ENCODE results near the gene DAW1.
"Not testable (repeated sequence)": the region's sequence is repeated elsewhere in the genome, so short reads cannot be mapped to it uniquely, and the experiment has no call there.

DAW1 gene

GRCh38 chr2:227839339-227840129 lies 31.9 kb upstream of the DAW1 start:
- H3K27me3 ChIP-seq (ENCODE audit: control insufficient read depth, insufficient read depth, low read length); H3K36me3 ChIP-seq (ENCODE audit: insufficient read depth, low read length); H3K9me3 ChIP-seq (replicated peaks; ENCODE audit: low read length); H3K4me2 ChIP-seq (ENCODE audit: low read length); H3K9ac ChIP-seq (ENCODE audit: low read depth, low read length); H3K4me1 ChIP-seq (ENCODE audit: control insufficient read depth, insufficient read depth, low read length); H3K4me3 ChIP-seq (ENCODE audit: low read length): not testable (repeated sequence)

GRCh38 chr2:227846831-227847230 lies 24.6 kb upstream of the DAW1 start:
- Histone ChIP-seq H3K4me3 (ENCODE audit: low read length) (no peak overlapping the region), H3K36me3 (ENCODE audit: insufficient read depth, low read length) (no peaks in the 10 kb centered on the region), H3K9me3 (replicated peaks; ENCODE audit: low read length) (no peaks in the 10 kb centered on the region), H3K9ac (ENCODE audit: low read depth, low read length) (no peak overlapping the region), H3K4me1 (ENCODE audit: control insufficient read depth, insufficient read depth, low read length) (peaks cover 21% of the 10 kb centered on the region), H3K4me2 (ENCODE audit: low read length) (no peak overlapping the region), H3K27me3 (ENCODE audit: control insufficient read depth, insufficient read depth, low read length) (no peaks in the 10 kb centered on the region)

- Histone ChIP-seq H3K27me3 (ENCODE audit: control insufficient read depth, insufficient read depth, low read length) (no peaks in the 10 kb centered on the region), H3K4me1 (ENCODE audit: control insufficient read depth, insufficient read depth, low read length) (peaks cover 30% of the 10 kb centered on the region), H3K9ac (ENCODE audit: low read depth, low read length) (no peak overlapping the region), H3K4me3 (ENCODE audit: low read length) (no peak overlapping the region), H3K9me3 (replicated peaks; ENCODE audit: low read length) (no peaks in the 10 kb centered on the region), H3K36me3 (ENCODE audit: insufficient read depth, low read length) (no peaks in the 10 kb centered on the region), H3K4me2 (ENCODE audit: low read length) (no peak overlapping the region)
These were observed 23.3 kb upstream of the DAW1 start for GRCh38 chr2:227848146-227848545.

- H3K9ac ChIP-seq (ENCODE audit: low read depth, low read length): no peak overlapping the region
- no peak overlapping the region for H3K4me2 ChIP-seq (ENCODE audit: low read length)
- no peaks in the 10 kb centered on the region for H3K9me3 ChIP-seq (replicated peaks; ENCODE audit: low read length)
- H3K4me1 ChIP-seq (ENCODE audit: control insufficient read depth, insufficient read depth, low read length): peaks cover 34% of the 10 kb centered on the region
- H3K36me3 ChIP-seq (ENCODE audit: insufficient read depth, low read length): no peaks in the 10 kb centered on the region
- H3K27me3 ChIP-seq (ENCODE audit: control insufficient read depth, insufficient read depth, low read length): no peaks in the 10 kb centered on the region
- no peak overlapping the region for H3K4me3 ChIP-seq (ENCODE audit: low read length)
These were observed 22.8 kb upstream of the DAW1 start for GRCh38 chr2:227848586-227848985.

- Histone ChIP-seq H3K4me3 (ENCODE audit: low read length) (no peak overlapping the region), H3K4me1 (ENCODE audit: control insufficient read depth, insufficient read depth, low read length) (peaks cover 43% of the 10 kb centered on the region), H3K27me3 (ENCODE audit: control insufficient read depth, insufficient read depth, low read length) (no peaks in the 10 kb centered on the region), H3K4me2 (ENCODE audit: low read length) (peak overlapping the region; percentile 42), H3K9me3 (replicated peaks; ENCODE audit: low read length) (no peaks in the 10 kb centered on the region), H3K9ac (ENCODE audit: low read depth, low read length) (peak overlapping the region; percentile 45), H3K36me3 (ENCODE audit: insufficient read depth, low read length) (no peaks in the 10 kb centered on the region)
These were observed 21.5 kb upstream of the DAW1 start for GRCh38 chr2:227849906-227850305.

- peak overlapping the region; percentile 10 for H3K4me2 ChIP-seq (ENCODE audit: low read length)
- H3K4me3 ChIP-seq (ENCODE audit: low read length): no peak overlapping the region
- peak overlapping the region; percentile 25 for H3K9ac ChIP-seq (ENCODE audit: low read depth, low read length)
- H3K4me1 ChIP-seq (ENCODE audit: control insufficient read depth, insufficient read depth, low read length): peaks cover 41% of the 10 kb centered on the region
- H3K36me3 ChIP-seq (ENCODE audit: insufficient read depth, low read length): no peaks in the 10 kb centered on the region
- H3K9me3 ChIP-seq (replicated peaks; ENCODE audit: low read length): no peaks in the 10 kb centered on the region
- no peaks in the 10 kb centered on the region for H3K27me3 ChIP-seq (ENCODE audit: control insufficient read depth, insufficient read depth, low read length)
These were observed 18.2 kb upstream of the DAW1 start for GRCh38 chr2:227853204-227853629.

- H3K9ac ChIP-seq (ENCODE audit: low read depth, low read length): peak overlapping the region; percentile 25
- no peaks in the 10 kb centered on the region for H3K36me3 ChIP-seq (ENCODE audit: insufficient read depth, low read length)
- H3K4me1 ChIP-seq (ENCODE audit: control insufficient read depth, insufficient read depth, low read length): peaks cover 35% of the 10 kb centered on the region
- H3K27me3 ChIP-seq (ENCODE audit: control insufficient read depth, insufficient read depth, low read length): no peaks in the 10 kb centered on the region
- H3K9me3 ChIP-seq (replicated peaks; ENCODE audit: low read length): no peaks in the 10 kb centered on the region
- H3K4me3 ChIP-seq (ENCODE audit: low read length): no peak overlapping the region
- peak overlapping the region; percentile 10 for H3K4me2 ChIP-seq (ENCODE audit: low read length)
These were observed 17.6 kb upstream of the DAW1 start for GRCh38 chr2:227853765-227854271.

GRCh38 chr2:227855440-227855839 lies 16.0 kb upstream of the DAW1 start:
- no peaks in the 10 kb centered on the region for H3K27me3 ChIP-seq (ENCODE audit: control insufficient read depth, insufficient read depth, low read length)
- no peak overlapping the region for H3K9ac ChIP-seq (ENCODE audit: low read depth, low read length)
- H3K9me3 ChIP-seq (replicated peaks; ENCODE audit: low read length): no peaks in the 10 kb centered on the region
- H3K4me1 ChIP-seq (ENCODE audit: control insufficient read depth, insufficient read depth, low read length): peaks cover 29% of the 10 kb centered on the region
- no peak overlapping the region for H3K4me3 ChIP-seq (ENCODE audit: low read length)
- no peak overlapping the region for H3K4me2 ChIP-seq (ENCODE audit: low read length)
- no peaks in the 10 kb centered on the region for H3K36me3 ChIP-seq (ENCODE audit: insufficient read depth, low read length)

GRCh38 chr2:227856697-227857096 lies 14.7 kb upstream of the DAW1 start:
- H3K9me3 ChIP-seq (replicated peaks; ENCODE audit: low read length): no peaks in the 10 kb centered on the region
- no peak overlapping the region for H3K4me3 ChIP-seq (ENCODE audit: low read length)
- no peak overlapping the region for H3K4me2 ChIP-seq (ENCODE audit: low read length)
- no peaks in the 10 kb centered on the region for H3K36me3 ChIP-seq (ENCODE audit: insufficient read depth, low read length)
- no peaks in the 10 kb centered on the region for H3K27me3 ChIP-seq (ENCODE audit: control insufficient read depth, insufficient read depth, low read length)
- H3K9ac ChIP-seq (ENCODE audit: low read depth, low read length): no peak overlapping the region
- H3K4me1 ChIP-seq (ENCODE audit: control insufficient read depth, insufficient read depth, low read length): peaks cover 39% of the 10 kb centered on the region

- Histone ChIP-seq H3K9me3 (replicated peaks; ENCODE audit: low read length) (no peaks in the 10 kb centered on the region), H3K9ac (ENCODE audit: low read depth, low read length) (peak overlapping the region; percentile 55), H3K4me1 (ENCODE audit: control insufficient read depth, insufficient read depth, low read length) (peaks cover 53% of the 10 kb centered on the region), H3K4me2 (ENCODE audit: low read length) (no peak overlapping the region), H3K4me3 (ENCODE audit: low read length) (no peak overlapping the region), H3K27me3 (ENCODE audit: control insufficient read depth, insufficient read depth, low read length) (no peaks in the 10 kb centered on the region), H3K36me3 (ENCODE audit: insufficient read depth, low read length) (no peaks in the 10 kb centered on the region)
These were observed 11.2 kb upstream of the DAW1 start for GRCh38 chr2:227860221-227860641.

GRCh38 chr2:227861011-227861410 lies 10.4 kb upstream of the DAW1 start:
- Histone ChIP-seq H3K36me3 (ENCODE audit: insufficient read depth, low read length) (no peaks in the 10 kb centered on the region), H3K4me2 (ENCODE audit: low read length) (no peak overlapping the region), H3K4me1 (ENCODE audit: control insufficient read depth, insufficient read depth, low read length) (peaks cover 61% of the 10 kb centered on the region)

GRCh38 chr2:227862227-227862740 lies 9.1 kb upstream of the DAW1 start:
- H3K4me2 ChIP-seq (ENCODE audit: low read length): peak overlapping the region; percentile 64
- H3K4me1 ChIP-seq (ENCODE audit: control insufficient read depth, insufficient read depth, low read length): peaks cover 62% of the 10 kb centered on the region
- H3K36me3 ChIP-seq (ENCODE audit: insufficient read depth, low read length): no peaks in the 10 kb centered on the region
- no peaks in the 10 kb centered on the region for H3K9me3 ChIP-seq (replicated peaks; ENCODE audit: low read length)
- peak overlapping the region; percentile 20 for H3K4me3 ChIP-seq (ENCODE audit: low read length)
- no peaks in the 10 kb centered on the region for H3K27me3 ChIP-seq (ENCODE audit: control insufficient read depth, insufficient read depth, low read length)
- peak overlapping the region; percentile 82 for H3K9ac ChIP-seq (ENCODE audit: low read depth, low read length)

More at GRCh38 chr2:227861011-227861410, 10.4 kb upstream of the DAW1 start:
- Histone ChIP-seq H3K27me3 (ENCODE audit: control insufficient read depth, insufficient read depth, low read length) (no peaks in the 10 kb centered on the region), H3K9ac (ENCODE audit: low read depth, low read length) (peak overlapping the region; percentile 82), H3K4me3 (ENCODE audit: low read length) (no peak overlapping the region), H3K9me3 (replicated peaks; ENCODE audit: low read length) (no peaks in the 10 kb centered on the region)
